Measurements from ENCODE around the gene RPS6KB1.
"Not testable (repeated sequence)": the region's sequence is repeated elsewhere in the genome, so short reads cannot be mapped to it uniquely, and the experiment has no call there.

DNA sequence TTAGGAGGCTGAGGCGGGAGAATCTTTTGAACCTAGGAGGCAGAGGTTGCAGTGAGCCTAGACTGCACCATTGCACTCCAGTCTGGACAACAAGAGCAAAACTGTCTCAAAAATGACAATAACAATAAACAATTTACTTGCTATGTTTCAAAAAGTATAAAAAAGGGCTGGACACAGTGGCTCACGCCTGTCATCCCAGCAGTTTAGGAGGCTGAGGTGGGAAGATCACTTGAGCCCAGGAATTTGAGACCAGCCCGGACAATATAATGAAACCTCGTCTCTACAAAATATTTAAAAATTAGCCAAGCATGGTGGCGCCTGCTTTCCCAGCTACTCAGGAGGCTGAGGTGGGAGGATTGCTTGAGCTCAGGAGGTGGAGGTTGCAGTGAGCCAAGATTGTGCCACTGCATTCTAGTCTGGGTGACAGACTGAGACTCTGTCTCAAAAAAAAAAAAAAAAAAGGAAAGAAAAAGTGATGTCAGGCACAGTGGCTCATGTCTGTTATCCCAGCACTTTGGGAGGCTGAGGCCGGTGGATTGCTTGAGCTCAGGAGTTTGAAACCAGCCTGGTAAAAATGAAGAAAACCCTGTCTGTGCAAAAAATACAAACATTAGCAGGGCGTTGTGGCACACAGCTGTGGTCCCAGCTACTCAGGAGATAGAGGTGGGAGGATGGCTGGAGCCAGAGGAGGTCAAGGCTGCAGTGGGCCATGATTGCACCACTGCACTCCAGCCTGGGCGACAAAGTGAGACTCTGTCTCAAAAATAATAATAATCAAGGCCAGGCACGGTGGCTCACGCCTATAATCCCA is 38.8 kb upstream of the RPS6KB1 start:
- TF ChIP-seq CTCF, POLR2A, POLR2AphosphoS5 (IDR thresholded peaks at IDR 0.05): not testable (repeated sequence)
